ENCODE results near the gene PCDH20.
"Not testable (repeated sequence)": the region's sequence is repeated elsewhere in the genome, so short reads cannot be mapped to it uniquely, and the experiment has no call there.

PCDH20 gene

DNA sequence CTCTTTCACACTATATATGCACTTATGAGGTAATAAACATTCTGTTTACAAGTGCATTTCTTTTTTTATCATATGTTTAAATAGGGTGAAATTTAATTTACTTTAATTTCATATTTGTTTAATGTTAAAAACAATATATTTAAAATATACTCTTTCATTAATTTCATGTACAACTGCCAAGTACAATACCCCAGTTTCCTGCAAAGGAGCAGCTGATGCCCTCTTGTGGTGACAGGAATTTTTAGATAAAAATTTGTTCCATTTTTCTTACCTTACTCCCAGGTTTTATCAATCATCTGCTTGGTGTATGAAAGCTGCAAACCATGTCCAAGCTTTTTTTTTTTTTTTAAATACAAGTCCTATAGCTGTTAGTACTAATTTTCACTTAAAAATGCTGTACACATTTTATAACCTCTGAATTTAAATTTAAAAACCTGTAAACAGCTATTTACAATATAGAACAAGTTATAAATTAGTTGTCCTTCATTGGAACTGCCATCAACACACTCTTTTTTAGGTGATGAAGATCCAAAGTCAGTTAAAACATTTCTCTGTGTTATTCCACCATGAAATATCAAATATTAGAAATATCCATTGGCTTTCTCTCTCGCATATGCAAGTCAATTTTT, 4.9 kb downstream of the PCDH20 start:
- Histone ChIP-seq H3K9me3 (ENCODE audit: control insufficient read depth, low read length) (no peaks in the 10 kb centered on the region), H3K4me1 (ENCODE audit: control insufficient read depth, insufficient read depth, low read length, poor library complexity, severe bottlenecking) (no peaks in the 10 kb centered on the region), H3K27ac (ENCODE audit: low read depth, low read length, severe bottlenecking) (no peak overlapping the region), H3K4me3 (ENCODE audit: extremely low read depth, insufficient read depth, low read length, poor library complexity, severe bottlenecking) (no peak overlapping the region), H3K36me3 (ENCODE audit: control insufficient read depth, insufficient read depth, low read length) (no peaks in the 10 kb centered on the region)
- WGBS, 2 experiments (ENCODE audit: insufficient coverage in 2 of 2), result 89 to 100% methylated on average over 1 of the region's 1 CpG

DNA sequence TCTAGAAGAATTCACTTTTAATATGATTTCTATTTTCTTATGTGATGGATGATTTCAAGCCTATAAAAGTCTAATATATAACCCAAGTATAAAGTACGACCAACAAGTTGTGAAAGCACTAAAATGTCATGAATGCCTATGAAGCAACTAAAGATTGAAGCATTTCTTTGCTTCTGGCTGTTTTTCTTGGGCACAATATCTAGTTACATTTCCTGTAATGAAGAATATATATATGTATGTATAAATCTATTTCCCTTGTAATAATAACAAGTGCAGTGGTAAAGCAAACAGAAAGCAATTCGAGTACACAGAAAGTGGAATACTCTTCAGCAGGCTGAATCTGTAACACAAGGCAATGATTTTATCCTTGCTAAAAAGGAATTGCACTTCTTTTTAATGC, 5.4 kb downstream of the PCDH20 start:
- H3K9me3 ChIP-seq (ENCODE audit: control insufficient read depth, low read length), result no peaks in the 10 kb centered on the region
- WGBS, 2 experiments (ENCODE audit: insufficient coverage in 2 of 2), result 38% methylated on average over 2 of the region's 2 CpGs; no CpG with 5 or more reads in 1 of the 2 experiments
- H3K27ac ChIP-seq (ENCODE audit: low read depth, low read length, severe bottlenecking), result no peak overlapping the region
- no peak overlapping the region for H3K4me3 ChIP-seq (ENCODE audit: extremely low read depth, insufficient read depth, low read length, poor library complexity, severe bottlenecking)
- no peaks in the 10 kb centered on the region for H3K36me3 ChIP-seq (ENCODE audit: control insufficient read depth, insufficient read depth, low read length)
- no peaks in the 10 kb centered on the region for H3K4me1 ChIP-seq (ENCODE audit: control insufficient read depth, insufficient read depth, low read length, poor library complexity, severe bottlenecking)

GRCh38 chr13:61408571-61408970, 7.1 kb downstream of the PCDH20 start:
- Histone ChIP-seq H3K27ac (ENCODE audit: low read depth, low read length, severe bottlenecking) (no peak overlapping the region), H3K4me1 (ENCODE audit: control insufficient read depth, insufficient read depth, low read length, poor library complexity, severe bottlenecking) (no peaks in the 10 kb centered on the region), H3K36me3 (ENCODE audit: control insufficient read depth, insufficient read depth, low read length) (no peaks in the 10 kb centered on the region), H3K4me3 (ENCODE audit: extremely low read depth, insufficient read depth, low read length, poor library complexity, severe bottlenecking) (no peak overlapping the region), H3K9me3 (ENCODE audit: control insufficient read depth, low read length) (no peaks in the 10 kb centered on the region)
- WGBS, 2 experiments (ENCODE audit: insufficient coverage in 2 of 2), result no CpG with 5 or more reads among the region's 1 CpG

- Histone ChIP-seq H3K9me3 (ENCODE audit: control insufficient read depth, low read length) (no peaks in the 10 kb centered on the region), H3K27ac (ENCODE audit: low read depth, low read length, severe bottlenecking) (no peak overlapping the region), H3K4me1 (ENCODE audit: control insufficient read depth, insufficient read depth, low read length, poor library complexity, severe bottlenecking) (no peaks in the 10 kb centered on the region), H3K4me3 (ENCODE audit: extremely low read depth, insufficient read depth, low read length, poor library complexity, severe bottlenecking) (no peak overlapping the region), H3K36me3 (ENCODE audit: control insufficient read depth, insufficient read depth, low read length) (no peaks in the 10 kb centered on the region)
- WGBS, 2 experiments (ENCODE audit: insufficient coverage in 2 of 2), result 100% methylated on average over 1 of the region's 1 CpG; no CpG with 5 or more reads in 1 of the 2 experiments
These were observed 9.4 kb downstream of the PCDH20 start for GRCh38 chr13:61406275-61406674.

- H3K36me3 ChIP-seq (ENCODE audit: control insufficient read depth, insufficient read depth, low read length), result no peaks in the 10 kb centered on the region
- H3K4me1 ChIP-seq (ENCODE audit: control insufficient read depth, insufficient read depth, low read length, poor library complexity, severe bottlenecking), result no peaks in the 10 kb centered on the region
- no peak overlapping the region for H3K4me3 ChIP-seq (ENCODE audit: extremely low read depth, insufficient read depth, low read length, poor library complexity, severe bottlenecking)
- H3K27ac ChIP-seq (ENCODE audit: low read depth, low read length, severe bottlenecking), result no peak overlapping the region
- no peaks in the 10 kb centered on the region for H3K9me3 ChIP-seq (ENCODE audit: control insufficient read depth, low read length)
These were observed 19.5 kb downstream of the PCDH20 start for GRCh38 chr13:61396121-61396520.

DNA sequence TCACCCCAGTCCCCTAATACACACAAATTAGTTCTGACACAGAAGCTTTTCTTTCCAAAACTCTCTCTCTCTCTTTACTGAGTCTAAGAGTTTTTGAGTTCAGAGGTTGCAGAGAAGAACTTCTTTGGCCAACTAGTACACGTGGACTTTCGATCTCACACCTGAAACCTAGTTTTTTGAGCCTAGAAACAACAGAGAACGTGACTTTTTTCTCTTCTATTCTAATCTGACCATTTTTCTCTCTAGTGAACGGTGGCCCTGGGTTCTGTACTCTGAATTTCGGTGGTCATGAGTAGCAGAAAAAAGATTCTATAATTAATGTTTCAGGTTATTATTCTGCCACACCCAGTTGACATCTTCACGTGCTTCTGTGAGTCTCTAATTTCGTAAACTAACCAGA, 24.2 kb downstream of the PCDH20 start:
- Histone ChIP-seq H3K36me3 (ENCODE audit: control insufficient read depth, insufficient read depth, low read length) (no peaks in the 10 kb centered on the region), H3K9me3 (ENCODE audit: control insufficient read depth, low read length) (no peaks in the 10 kb centered on the region), H3K4me1 (ENCODE audit: control insufficient read depth, insufficient read depth, low read length, poor library complexity, severe bottlenecking) (no peaks in the 10 kb centered on the region), H3K27ac (ENCODE audit: low read depth, low read length, severe bottlenecking) (no peak overlapping the region), H3K4me3 (ENCODE audit: extremely low read depth, insufficient read depth, low read length, poor library complexity, severe bottlenecking) (no peak overlapping the region)
- WGBS, 2 experiments (ENCODE audit: insufficient coverage in 2 of 2), result 62 to 88% methylated on average over 3 to 5 of the region's 7 CpGs

DNA sequence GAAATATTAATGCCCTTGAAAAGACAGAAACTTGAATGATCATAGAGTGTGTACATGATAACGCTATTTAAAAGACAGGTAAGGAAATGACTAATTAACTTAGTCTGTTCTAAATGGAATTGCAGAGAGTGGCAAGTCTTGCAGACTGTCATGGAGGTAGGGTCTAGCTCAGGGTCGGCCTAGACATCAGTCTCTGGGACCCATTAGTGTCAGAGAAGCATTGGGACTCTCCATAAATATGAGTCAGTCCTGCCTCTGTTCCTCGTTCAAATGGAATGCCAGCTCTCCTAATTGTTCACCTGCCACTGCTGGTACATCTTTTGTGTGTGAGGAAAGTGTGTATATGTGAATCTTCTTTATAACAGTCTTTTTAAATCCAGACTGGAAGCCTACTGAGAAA, 28.0 kb downstream of the PCDH20 start:
- Histone ChIP-seq H3K4me3 (ENCODE audit: extremely low read depth, insufficient read depth, low read length, poor library complexity, severe bottlenecking) (no peak overlapping the region), H3K4me1 (ENCODE audit: control insufficient read depth, insufficient read depth, low read length, poor library complexity, severe bottlenecking) (no peaks in the 10 kb centered on the region), H3K9me3 (ENCODE audit: control insufficient read depth, low read length) (no peaks in the 10 kb centered on the region), H3K36me3 (ENCODE audit: control insufficient read depth, insufficient read depth, low read length) (no peaks in the 10 kb centered on the region), H3K27ac (ENCODE audit: low read depth, low read length, severe bottlenecking) (no peak overlapping the region)
- 88 to 96% methylated on average over 2 to 3 of the region's 3 CpGs for WGBS, 2 experiments (ENCODE audit: insufficient coverage in 2 of 2)

DNA sequence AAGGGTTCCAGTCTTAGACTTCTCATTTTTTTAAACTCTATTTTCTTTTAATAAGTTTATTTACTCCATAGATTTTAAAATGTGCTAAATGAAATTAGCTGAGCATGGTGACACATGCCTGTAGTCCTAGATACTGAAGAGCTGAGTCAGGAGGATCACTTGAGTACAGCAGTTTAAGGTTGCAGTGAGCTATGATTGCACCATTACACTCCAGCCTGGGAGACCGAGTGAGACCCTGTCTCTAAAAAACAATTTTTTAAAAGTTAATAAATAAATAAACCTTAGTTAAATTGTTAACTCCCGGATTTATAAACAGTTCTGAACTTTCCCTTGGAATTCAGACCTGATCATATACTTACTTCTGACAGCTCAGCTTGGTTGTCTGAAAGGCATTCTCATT, 32.5 kb downstream of the PCDH20 start:
- Histone ChIP-seq H3K36me3 (ENCODE audit: control insufficient read depth, insufficient read depth, low read length) (no peaks in the 10 kb centered on the region), H3K9me3 (ENCODE audit: control insufficient read depth, low read length) (no peaks in the 10 kb centered on the region), H3K4me3 (ENCODE audit: extremely low read depth, insufficient read depth, low read length, poor library complexity, severe bottlenecking) (no peak overlapping the region), H3K27ac (ENCODE audit: low read depth, low read length, severe bottlenecking) (no peak overlapping the region), H3K4me1 (ENCODE audit: control insufficient read depth, insufficient read depth, low read length, poor library complexity, severe bottlenecking) (no peaks in the 10 kb centered on the region)
- 57 to 83% methylated on average over 1 of the region's 2 CpGs for WGBS, 2 experiments (ENCODE audit: insufficient coverage in 2 of 2)

GRCh38 chr13:61370520-61370919, 45.1 kb downstream of the PCDH20 start:
- Histone ChIP-seq H3K4me1 (ENCODE audit: control insufficient read depth, insufficient read depth, low read length, poor library complexity, severe bottlenecking) (no peaks in the 10 kb centered on the region), H3K4me3 (ENCODE audit: extremely low read depth, insufficient read depth, low read length, poor library complexity, severe bottlenecking) (no peak overlapping the region), H3K27ac (ENCODE audit: low read depth, low read length, severe bottlenecking) (no peak overlapping the region), H3K9me3 (ENCODE audit: control insufficient read depth, low read length) (no peaks in the 10 kb centered on the region), H3K36me3 (ENCODE audit: control insufficient read depth, insufficient read depth, low read length) (no peaks in the 10 kb centered on the region)
- whole genome bisulfite sequencing, 2 experiments (ENCODE audit: insufficient coverage in 2 of 2), result no CpG with 5 or more reads among the region's 3 CpGs

GRCh38 chr13:61364690-61365089, 51.0 kb downstream of the PCDH20 start:
- not testable (repeated sequence) for H3K36me3 ChIP-seq (ENCODE audit: control insufficient read depth, insufficient read depth, low read length); H3K4me3 ChIP-seq (ENCODE audit: extremely low read depth, insufficient read depth, low read length, poor library complexity, severe bottlenecking); H3K9me3 ChIP-seq (ENCODE audit: control insufficient read depth, low read length); H3K27ac ChIP-seq (ENCODE audit: low read depth, low read length, severe bottlenecking); H3K4me1 ChIP-seq (ENCODE audit: control insufficient read depth, insufficient read depth, low read length, poor library complexity, severe bottlenecking)
- WGBS, 2 experiments (ENCODE audit: insufficient coverage in 2 of 2), result 83 to 87% methylated on average over 2 to 5 of the region's 5 CpGs

- Histone ChIP-seq H3K27ac (ENCODE audit: low read depth, low read length, severe bottlenecking) (no peak overlapping the region), H3K4me3 (ENCODE audit: extremely low read depth, insufficient read depth, low read length, poor library complexity, severe bottlenecking) (no peak overlapping the region), H3K36me3 (ENCODE audit: control insufficient read depth, insufficient read depth, low read length) (no peaks in the 10 kb centered on the region), H3K4me1 (ENCODE audit: control insufficient read depth, insufficient read depth, low read length, poor library complexity, severe bottlenecking) (peaks cover 4% of the 10 kb centered on the region), H3K9me3 (ENCODE audit: control insufficient read depth, low read length) (no peaks in the 10 kb centered on the region)
These were observed 53.1 kb downstream of the PCDH20 start for GRCh38 chr13:61362522-61362921.
